Omental fat pad (tissue), 4 donors: ENCODE results near the gene CCDC6. TPM values are rescaled to one million over a fixed set of nuclear protein-coding genes. Genes with fewer than 3 reads are reported as not detected.

Source experiments
- ATAC-seq: fragments of 150-250 bp; one replicate; pipeline ENCODE4 v1.9.1; 2016; ENCODE audit warnings: mild to moderate bottlenecking, moderate library complexity; ENCODE audit not compliant: low FRiP score
- DNase-seq: peaks from one replicate; pipeline ENCODE4 v3.0.0-alpha.2; 2019; ENCODE audit warnings: low spot score
- total RNA-seq, 4 donors: library from RNA; depleted of rRNA; stranded (reverse); fragments of >200 nt; gene quantifications; one replicate each; pipeline ENCODE4 v1.1.0, GENCODE V29; 2016
- TF ChIP-seq, protein P1 (sequence below), 3 donors: fragments of 450-650 bp; IDR thresholded peaks; one replicate each; pipeline ENCODE4 v1.5.1; 2016 to 2017; ENCODE audit warnings: antibody characterized with exemption in 3 of 3, mild to moderate bottlenecking in 3 of 3, moderate library complexity in 2 of 3

CCDC6 gene
- total RNA-seq, 4 donors from 2014 or later = 24.7 to 29.7 (median 25.9) TPM

DNA sequence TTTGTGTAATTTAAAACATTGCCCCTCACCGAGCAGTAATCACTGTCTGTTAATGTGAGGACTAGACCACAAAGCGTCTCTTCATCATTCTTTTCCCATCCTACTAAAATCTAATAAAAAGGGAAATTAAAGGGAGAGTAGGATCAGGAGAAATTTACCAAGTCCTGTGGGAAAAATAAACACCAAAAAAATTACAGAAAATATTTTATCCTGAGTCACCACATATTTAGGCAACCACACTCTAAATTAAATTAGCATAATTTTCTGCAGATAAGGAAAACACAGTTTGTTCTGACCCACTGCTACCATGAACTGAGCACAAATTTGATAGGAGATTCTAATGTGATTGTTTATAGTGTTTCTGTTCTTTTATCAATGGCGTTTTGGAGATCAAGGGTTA, 49.3 kb downstream of the CCDC6 start:
- no peak for ATAC-seq
- TF ChIP-seq, protein P1, sequence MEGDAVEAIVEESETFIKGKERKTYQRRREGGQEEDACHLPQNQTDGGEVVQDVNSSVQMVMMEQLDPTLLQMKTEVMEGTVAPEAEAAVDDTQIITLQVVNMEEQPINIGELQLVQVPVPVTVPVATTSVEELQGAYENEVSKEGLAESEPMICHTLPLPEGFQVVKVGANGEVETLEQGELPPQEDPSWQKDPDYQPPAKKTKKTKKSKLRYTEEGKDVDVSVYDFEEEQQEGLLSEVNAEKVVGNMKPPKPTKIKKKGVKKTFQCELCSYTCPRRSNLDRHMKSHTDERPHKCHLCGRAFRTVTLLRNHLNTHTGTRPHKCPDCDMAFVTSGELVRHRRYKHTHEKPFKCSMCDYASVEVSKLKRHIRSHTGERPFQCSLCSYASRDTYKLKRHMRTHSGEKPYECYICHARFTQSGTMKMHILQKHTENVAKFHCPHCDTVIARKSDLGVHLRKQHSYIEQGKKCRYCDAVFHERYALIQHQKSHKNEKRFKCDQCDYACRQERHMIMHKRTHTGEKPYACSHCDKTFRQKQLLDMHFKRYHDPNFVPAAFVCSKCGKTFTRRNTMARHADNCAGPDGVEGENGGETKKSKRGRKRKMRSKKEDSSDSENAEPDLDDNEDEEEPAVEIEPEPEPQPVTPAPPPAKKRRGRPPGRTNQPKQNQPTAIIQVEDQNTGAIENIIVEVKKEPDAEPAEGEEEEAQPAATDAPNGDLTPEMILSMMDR (IDR thresholded peaks at IDR 0.05) = no peak
- no peak for DNase-seq

DNA sequence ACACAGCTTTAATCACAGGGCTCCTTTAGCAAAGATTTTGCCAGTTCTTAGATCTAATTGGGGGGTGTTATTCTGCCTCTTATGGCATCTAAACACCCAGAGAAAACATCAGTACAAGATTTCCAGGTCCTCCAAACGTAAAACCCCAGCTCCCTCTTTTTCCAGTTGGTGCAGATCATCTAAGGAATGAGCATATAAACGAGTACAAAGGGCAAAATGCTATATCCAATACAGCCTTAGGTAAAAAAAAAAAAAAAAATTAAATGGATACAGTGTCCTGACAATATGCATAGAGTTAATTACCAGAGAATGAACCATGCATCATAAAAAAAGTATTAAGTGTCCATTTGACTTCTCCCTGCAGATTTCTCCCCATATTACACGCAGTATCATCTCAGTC, 50.3 kb downstream of the CCDC6 start:
- TF ChIP-seq, protein P1 (IDR thresholded peaks at IDR 0.05) = no peak
- ATAC-seq (no peak), DNase-seq (no peak)

DNA sequence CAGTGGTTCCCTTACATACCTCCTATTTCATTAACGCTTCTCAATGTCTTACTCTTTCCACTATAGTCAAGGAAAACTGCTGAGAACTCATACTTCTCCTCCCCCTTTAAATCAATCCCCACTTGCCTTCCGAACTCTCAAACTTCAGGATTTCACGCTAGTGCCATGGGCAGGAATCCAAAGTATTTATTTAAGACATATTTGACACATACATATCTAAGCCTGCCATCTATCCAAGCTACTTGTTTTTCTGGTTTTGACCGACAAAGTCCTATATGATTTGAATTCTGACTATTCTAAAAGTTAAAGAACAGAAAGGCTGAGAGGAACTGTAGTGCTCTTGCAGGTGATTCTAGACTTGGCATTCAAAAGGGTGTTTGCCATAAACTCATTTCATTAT, 51.8 kb downstream of the CCDC6 start:
- DNase-seq (no peak), ATAC-seq (no peak)
- TF ChIP-seq, protein P1 (IDR thresholded peaks at IDR 0.05) = no peak

DNA sequence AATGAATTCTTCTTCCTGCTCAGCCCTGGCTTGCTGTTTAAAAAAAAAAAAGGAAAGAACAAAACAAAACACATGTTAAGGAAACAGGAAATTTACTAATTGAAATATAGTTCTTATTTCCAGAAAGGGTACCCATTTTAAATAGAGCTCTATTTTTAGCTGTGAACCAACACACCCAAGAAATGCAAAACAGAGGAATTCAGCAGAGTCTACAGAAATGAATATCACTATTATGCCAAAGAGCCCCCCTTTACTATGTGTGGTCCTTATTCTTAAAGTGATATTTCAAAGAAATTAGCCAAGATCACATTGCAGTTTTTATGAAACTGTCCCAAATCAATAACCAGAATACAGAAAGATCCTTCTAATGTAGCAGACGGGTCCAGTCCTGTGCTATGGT, 53.7 kb downstream of the CCDC6 start:
- TF ChIP-seq, protein P1 (IDR thresholded peaks at IDR 0.05) = no peak
- ATAC-seq = no peak

DNA sequence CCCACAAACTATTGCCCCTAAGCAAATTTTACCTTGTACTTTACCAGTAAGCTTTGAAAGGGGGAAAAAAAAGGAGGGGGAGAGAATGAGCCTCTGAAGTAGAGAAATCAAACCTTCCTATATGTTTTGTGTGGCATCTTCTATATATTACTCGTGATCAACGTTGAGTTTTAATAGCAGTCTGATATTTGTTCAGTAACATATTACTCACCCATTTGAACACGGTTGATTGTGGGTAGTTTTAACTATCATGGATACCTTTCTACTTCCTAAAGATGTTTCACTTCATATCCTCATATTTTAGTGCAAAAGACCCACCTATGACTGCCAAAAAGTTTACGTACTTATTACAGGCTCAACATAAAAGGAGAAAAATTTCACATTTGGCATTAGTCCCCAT, 54.5 kb downstream of the CCDC6 start:
- ATAC-seq (no peak), DNase-seq (no peak)
- TF ChIP-seq, protein P1 (IDR thresholded peaks at IDR 0.05) = no peak

More for the DNA sequence above, 53.7 kb downstream of the CCDC6 start:
- no peak for DNase-seq

DNA sequence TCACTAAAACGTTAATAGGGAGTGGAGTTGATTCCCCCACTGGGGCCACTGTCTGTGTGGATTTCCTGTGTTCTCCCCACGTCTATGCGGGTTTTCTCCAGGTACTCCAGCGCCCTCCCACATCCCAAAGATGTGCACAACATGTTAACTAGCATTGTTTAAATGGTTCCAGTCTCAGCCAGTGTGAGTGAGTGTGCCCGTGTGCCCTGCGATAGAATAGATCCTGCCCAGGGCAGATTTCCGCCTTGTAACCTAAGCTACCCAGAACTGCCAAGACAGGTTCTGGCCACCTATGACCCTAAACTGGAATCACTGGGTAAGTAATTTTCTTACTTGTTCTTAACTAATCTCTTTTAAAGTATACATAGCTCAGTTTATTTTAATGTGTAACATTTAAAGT, 58.5 kb downstream of the CCDC6 start:
- no peak for ATAC-seq
- TF ChIP-seq, protein P1 (IDR thresholded peaks at IDR 0.05) = no peak
- no peak for DNase-seq

DNA sequence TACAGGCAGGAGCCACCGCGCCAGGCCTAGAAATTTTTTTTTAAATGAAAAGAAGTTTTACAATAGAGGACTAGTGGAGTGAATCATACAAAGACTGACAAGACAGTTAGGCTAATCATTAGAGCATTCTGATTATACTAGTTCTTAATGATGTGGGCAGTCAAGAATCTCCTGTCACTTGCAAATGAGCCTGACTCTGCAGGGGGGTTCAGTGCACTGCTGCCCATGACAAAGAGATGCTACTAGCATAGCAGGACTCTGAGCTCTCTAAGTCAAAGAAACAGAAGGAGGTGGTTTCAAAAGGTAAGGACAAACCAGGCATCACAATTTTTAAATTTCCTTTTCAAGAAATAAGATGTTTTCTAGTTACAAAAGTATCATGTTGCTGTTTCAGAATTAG, 59.0 kb downstream of the CCDC6 start:
- TF ChIP-seq, protein P1 (IDR thresholded peaks at IDR 0.05) = no peak
- DNase-seq (no peak), ATAC-seq (no peak)
